ENCODE measurements around the gene TAPBP.

TAPBP gene

DNA sequence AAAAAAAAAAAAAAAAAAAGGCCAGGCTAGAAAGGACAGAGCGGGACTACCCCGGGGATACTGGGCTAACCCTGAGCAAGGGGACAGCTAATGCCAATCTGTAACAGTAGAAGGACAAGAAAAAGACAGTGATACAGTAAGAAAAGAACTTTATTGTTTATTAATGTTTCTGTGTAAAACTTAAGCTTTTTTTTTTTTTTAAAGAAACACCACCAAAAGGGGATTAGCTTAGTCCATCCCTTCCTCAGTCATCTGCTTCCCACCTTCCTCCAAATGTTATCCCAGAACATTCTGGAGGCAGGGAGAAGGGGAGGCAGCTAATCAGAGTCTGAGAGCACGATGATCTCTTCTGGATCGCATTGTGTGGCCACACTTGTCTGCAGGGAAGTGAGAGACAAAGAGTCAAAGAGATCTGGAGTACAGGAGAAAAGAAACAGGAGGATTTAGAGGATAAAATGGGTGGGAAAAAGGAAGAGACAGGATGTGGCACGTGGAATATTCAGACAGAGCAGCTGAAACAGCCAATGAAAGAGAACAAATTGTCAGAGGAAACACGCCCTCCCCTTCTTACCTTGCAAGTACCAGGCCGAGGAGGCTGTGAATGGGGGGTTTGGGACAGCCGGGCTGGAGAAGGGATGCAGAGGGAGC lies 4.7 kb upstream of the TAPBP start:
- DNase-seq = no peak

DNA sequence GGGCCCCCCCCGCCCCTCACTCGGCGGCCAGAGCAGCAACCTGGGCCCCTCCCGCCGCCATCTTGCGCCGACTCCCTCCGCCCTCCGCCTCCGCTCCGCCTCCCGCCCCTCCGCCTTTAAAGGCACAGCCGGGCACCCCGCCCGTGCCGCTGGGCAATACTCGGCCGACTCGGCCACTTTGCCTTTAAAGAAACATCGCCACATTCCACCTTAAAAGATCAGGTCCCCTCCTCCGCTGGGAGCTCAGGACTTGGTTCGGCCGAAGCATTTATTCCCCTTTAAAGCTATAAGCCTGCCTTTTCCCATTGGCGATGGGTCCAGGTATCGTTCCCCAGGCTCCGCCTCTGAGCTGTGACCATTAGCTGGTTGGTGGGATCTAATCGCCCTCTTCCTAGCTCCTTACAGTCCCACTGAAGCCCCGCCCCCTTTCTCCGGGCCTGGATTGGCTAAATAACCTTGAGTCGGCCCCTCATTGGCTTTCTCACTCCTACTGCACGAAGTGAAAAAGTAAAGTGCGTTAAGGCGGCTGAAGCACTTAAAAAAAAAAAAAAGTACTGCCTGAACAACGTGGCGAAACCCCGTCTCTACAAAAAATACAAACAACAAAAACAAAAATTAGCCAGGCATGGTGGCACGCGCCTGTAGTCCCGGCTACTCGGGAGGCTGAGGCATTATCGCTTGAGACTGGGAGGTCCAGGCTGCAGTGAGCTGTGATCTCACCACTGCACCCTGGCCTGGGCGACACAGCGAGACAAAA lies 4.0 kb upstream of the TAPBP start, which contains the start of gene ZBTB22:
ZBTB22 (minus strand) TSS at position 76 of the 757 bp plus-strand sequence. CDS start 828 bp downstream, outside the sequence.
- peak; percentile 100 for DNase-seq

DNA sequence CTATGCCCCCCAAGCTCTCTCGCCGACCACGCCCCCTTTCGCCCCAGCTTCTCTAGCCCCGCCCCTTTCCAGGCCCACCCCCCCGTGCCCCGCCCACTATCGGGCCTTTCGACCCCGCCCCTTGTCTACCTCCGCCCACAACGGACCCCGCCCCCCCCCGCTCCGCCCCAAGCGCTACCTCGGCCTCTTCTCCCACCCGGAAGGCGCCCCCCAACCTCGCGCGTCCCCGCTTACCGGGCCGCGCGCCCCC lies 3.5 kb upstream of the TAPBP start:
- DNase-seq = no peak

DNA sequence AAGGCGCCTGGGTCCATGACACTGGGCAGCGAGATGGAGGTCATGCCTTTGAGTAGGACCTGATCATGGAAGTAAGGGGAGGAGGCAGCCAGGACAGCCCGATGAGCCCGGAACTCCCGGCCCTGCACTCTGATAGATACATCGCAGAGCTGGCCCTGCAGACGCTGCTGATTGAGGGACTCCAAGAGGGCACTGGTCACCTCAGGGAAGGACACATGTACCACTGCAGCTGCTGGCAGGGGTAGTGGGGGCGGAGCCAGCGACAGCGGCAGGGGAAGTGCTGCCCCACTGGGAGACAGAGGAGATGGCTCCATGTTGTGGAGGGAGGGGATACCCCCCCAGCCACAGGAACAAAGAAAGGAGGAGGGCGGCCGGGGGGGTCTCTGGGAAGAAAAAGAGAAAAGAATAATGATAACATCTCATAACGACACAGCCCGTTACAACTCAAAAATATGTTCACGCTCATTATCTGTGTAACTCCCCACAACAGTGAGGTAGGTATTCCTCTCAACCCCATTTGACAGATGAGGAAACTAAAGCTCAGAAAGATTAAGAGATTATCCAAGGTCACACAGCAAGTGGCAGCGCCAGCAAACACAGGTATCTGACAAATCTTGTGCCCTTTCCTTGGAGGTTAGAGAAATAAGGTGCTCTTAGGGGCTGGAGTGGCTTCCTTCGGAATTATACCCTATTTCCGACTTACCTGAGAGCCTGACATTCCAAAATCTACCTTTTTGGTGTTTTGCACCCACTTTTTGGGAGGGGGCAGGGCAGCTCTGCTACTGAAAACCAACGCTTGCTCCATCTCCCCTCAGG lies 2.9 kb upstream of the TAPBP start:
- peak; percentile 41 for DNase-seq

DNA sequence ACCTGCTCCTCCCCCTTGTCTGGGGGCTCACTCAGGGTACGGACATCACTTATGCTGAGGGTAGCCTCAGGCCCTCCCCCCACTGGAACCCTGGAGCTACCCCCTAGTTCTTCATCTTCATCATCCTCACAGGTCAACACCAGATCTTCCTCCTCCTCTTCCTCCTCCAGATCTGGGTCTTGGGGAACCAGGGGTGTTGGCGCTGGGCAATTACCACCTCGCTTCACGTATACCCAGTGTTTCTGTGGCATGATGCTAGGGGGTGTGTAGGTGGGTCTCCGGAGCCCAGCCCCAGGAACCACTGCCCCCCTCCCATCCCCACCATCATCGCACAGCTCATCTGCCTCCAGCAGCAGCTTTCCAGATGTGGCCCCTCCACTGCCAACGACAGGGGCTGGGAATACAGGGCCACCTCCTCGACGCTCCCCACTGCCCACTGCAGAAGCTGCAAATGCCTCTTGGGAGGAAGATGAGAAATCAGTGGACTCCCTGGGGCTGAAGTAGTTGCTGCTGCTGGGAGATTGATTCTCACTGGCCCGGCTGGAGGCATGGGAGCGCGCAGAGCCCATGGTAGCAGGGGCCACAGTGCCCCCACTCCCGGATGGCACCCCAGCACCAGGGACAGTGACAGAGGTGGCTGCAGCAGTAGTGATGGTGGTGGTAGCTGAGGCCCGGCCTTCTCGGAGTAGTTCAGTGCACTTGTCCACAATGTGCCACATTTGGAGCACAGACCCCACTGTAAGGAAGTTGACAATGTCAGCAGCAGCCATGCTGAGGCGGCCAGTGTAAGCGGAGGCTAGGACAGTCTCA lies 2.1 kb upstream of the TAPBP start:
- DNase-seq = no peak

DNA sequence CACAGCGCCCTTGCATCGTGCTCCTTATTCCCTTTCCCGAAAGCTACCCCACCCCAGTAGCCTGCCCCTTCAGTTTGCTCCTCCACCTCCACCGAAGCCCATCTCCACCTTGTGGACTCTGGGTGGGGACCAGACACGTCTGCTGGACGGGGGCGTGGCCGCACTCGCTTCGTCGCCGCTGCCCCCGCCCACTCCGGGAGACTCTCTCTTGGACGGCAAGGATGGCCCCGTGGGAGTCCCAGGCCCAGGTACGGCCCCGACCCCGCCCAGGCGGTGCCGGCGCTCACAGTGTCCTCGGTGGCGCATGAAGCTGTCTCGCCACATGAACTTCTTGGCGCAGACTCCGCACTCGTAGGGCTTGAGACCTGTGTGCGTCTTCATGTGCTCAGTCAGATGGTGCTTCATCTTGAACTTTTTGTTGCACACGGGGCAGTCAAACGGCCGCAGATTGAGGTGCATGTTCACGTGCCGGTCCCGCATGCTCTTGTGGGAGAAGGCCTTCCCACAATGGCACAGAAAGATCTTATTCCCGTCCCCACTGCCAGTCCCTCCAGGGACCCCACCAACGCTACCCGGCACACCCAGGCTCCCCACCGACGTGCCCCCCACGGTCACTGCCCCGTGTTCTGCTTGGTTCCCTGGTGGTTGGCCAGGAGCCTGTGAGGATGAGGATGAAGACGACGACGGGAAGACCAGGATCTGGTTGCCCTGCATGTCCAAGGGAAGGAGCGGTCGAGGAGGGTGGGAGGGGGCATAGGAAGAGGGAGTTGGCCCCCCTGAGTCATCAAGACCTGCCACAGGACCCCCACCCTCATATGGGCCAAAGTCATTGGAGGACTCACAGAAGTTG lies 1.3 kb upstream of the TAPBP start:
- no peak for DNase-seq

DNA sequence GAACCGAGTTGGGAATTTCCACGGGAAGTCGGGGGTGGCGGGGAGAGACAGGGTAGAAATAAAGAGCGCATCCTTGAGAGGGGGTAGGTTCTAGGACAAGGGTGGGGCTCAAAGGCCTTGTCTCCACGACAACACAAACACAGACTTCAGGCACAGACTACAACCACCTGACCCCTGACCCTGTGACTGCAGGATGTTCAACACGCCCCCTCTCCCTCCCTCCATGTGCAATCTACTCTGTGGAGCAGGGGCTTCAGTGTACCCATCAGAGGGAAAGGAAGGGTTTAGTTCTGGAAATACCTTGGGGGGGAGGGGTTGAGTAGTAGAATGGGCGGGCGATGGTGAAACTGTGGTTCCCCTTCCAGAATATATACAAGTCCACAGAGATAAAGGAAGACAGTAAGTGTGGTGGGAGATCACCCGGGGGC lies 651 bp upstream of the TAPBP start:
- peak; percentile 83 for DNase-seq

DNA sequence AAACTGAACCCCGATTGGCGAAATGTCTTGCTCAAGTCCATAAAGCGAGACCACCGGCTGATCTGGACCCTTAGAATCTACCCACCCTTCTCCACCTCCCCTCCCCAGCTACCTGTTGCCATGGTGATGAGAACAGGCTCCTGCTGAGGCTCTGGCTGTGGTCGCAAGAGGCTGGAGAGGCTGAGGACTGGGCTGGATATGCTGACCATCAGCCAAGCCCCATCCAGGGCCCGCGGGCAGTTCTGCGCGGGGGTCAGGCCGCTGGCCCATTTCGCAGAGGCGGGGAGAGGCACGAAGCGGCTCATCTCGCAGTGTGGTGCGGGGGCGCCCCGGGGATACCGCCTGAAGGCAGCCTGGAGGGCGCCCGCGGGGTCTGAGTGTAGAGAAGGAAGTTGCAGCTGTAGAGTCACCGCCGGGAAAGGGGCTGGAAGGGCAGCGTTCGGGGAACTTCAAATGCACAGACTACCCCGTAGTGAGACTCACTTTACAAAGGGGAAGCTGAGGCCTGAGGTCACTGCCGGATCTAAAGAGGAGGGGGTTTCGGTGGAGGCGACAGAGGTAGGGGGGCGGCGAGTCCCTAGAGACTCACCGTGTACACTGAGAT lies 671 bp downstream of the TAPBP start:
- peak; percentile 77 for DNase-seq

DNA sequence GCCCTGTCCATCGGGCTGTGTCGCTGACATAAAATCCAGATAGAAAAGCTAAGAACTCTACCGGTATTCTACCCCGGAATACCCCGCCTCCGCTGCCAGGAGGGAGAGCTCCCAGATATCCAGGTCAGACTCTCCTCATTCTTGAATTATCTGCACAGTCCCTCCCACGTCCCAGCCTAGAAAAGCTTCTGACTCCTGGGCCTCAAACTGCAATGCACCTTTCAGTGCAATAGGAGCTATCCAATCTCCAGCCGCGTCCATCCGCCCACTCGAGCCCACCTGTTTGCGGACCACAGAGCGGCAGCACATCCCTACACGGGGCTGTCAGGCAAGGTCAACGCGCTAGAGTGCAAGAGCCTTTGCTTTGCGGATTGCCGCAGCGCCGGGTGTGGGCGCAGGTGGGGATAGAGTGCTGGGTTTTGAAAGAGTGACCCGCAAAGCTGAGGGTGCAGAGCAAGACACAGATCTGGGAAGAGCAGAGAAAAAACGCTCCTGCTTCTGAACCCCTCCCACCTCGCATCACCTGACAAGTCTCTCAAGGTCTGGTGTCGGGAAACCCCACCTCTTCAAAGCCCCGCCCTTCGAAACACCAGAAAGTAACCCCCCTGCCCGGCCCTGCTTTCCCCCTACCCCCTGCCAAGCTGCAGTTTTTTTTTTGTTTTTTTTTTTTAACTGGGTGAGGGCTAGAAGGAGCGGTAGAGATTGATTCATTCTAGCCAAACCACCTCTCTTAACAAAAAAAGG lies 1.3 kb downstream of the TAPBP start:
- peak; percentile 89 for DNase-seq

DNA sequence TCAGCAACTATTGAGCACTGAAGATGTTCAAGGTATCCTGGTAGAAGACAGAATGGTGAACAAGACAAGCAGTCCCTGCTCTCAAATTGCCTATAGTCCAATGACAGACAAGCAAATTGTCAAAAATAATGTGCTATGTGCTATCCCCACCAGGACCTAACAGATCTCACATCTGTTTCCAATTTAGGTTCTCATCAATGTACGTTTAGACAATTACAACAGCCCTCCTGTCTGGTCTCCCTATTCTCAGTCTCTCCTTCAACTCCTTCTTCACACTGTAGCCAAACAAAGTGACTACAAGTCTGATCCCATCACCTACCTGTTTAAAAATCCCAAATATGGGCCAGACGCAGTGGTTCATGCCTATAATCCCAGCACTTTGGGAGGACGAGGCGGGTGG lies 7.5 kb downstream of the TAPBP start:
- no peak for DNase-seq

DNA sequence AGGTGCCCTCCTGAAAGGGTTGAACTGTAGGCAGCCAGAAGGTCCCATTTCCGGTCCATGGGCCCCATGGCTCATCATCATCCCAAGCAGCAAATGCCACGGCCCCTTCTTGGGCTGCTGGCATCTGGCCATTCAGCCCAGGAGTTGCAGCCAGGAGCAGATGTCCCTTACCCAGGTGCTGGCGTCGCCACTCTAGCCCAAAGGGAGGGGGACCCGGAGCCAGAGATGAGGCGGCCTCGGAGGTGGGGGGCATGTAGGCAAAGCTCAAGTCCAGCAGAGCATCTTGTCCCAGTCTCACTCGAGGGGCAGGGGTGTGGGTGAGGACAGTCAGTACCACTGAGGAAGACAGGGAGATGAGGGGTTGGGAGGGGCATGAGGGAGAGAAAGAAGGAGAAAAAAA lies 8.8 kb downstream of the TAPBP start:
- no peak for DNase-seq

DNA sequence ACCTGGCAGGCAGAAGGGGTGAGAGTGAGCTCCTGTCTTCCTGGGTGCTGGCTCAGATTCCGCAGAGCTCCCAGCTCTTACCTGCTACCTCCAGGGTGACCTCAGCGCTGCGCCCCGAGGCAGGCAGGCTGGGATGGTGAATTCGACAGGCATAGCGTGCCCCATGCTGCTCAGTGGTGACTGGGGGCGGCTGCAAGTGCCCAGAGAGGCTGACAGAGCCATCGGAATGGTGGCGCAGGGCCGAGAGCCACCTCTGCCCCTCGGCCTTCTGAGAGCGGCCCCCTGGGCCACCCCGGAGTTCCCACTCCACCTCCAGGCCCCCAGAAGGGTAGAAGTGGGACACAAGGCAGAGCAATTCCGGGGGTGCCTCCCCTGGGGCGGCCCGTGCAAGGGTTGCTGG lies 9.7 kb downstream of the TAPBP start:
- DNase-seq = no peak

DNA sequence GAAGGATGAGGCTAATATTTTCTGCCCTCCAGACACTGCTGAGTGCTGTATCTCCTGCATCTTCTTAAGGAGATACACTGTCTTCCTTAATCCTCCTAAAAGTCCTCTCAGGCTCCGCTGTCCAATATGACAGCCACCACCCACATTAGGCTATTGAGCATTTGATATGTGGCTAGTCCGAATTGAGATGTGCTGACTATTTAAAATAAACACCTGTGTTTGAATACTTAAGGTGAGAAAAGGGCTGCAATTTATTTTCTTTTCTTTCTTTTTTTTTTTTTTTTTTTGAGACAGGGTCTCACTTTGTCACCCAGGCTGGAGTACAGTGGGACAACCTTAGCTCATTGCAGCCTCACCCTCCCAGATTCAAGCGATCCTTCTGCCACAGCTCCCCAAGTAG lies 12.0 kb downstream of the TAPBP start:
- no peak for DNase-seq

DNA sequence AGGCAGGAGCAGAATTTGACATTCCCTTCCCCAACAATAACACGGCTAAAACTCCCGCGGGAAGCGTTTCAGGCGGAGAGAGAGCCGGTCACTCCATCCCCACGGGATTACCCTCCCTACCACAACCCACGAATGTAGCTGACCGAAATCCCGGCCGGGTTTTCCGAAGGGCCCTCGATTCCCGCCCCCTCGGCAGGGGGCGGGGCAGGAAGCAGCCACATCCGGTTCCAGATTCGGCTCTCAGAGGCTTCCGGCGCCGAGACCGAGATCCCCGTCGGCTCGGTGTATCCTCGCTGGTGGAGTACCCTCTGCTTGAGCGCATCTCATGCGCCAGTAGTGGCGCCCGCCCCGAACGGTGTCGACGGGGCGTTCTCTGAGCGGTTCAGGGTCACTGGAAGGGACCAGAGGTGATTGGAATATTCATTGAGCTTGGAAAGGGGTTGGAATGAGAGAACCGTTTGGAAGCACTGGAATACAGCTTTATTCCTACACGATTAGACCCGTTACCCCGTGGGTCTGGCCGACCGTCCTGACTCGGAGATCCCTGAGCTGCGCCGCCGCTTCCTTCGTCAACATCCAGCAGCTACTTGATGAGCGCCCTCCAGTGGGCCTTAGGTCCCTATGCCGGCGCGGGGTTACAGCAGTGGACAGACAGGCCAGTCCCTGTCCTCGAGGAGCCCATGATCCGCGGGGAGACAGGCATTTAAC lies 14.5 kb downstream of the TAPBP start:
- peak; percentile 98 for DNase-seq

DNA sequence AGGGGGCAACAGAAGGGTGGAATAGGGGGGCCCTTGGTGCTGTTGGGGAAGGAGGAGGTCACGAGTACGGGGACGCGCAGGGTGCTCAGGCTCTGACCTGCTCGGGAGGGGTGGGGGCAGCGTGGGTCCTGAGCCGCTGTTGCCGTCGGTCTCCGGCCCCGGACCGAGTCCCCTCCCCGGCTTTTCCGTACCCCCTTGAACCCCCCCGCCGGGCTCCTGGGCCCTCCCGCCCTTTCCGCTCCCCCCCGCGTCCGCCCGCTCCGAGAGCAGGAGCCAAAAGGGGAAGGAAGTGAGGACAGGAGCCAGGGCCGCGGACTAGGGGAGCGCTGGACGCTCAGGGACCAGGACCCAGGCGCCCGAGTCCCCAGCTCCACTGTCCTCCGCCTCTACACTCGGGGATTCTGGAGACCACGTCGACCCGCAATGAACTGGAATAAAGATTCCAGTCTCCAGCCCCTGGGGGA lies 15.1 kb downstream of the TAPBP start, which contains the start of gene RGL2:
RGL2 (minus strand) TSS at position 170 of the 464 bp plus-strand sequence. CDS start 332 bp downstream, outside the sequence.
- DNase-seq = peak; percentile 93

DNA sequence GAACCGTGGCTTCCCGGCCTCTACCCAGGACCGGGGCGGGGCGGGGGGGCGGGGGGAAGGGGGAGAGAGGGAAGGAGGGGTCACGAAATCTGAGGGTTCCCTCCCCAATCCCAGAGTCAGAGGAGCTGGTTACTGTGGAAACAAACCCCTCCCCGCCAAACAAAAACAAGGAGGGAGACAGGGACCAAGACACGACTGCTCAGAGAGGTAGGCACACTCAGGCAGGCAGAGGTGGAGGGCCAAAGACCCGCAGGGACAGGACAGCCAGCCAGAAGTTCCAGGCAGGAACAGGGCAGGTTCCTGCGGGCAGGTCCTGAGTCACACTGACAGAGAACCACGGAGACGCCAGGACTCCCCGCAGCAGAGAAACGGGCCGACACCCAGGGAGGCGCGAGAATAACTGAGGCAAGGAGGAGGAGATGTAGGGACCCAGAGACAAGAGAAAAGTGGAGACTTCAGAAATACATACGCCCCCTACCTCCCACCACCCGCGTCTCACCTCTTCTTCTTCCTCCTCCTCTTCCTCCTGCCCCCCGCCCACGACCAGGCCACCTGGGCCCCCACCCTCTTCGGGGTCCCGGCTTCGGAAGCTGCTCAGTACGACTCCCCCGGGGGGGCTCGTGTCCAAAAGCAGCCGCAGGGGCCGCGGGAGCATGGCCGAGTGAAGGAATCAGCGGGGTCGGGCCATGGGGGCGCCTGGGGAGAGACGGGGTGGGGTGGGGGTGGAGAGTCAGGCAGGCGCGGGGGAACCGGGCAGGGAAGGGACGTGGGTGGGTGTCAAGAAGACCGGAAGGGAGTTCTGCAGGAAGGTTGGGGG lies 15.7 kb downstream of the TAPBP start:
- DNase-seq = peak; percentile 90

DNA sequence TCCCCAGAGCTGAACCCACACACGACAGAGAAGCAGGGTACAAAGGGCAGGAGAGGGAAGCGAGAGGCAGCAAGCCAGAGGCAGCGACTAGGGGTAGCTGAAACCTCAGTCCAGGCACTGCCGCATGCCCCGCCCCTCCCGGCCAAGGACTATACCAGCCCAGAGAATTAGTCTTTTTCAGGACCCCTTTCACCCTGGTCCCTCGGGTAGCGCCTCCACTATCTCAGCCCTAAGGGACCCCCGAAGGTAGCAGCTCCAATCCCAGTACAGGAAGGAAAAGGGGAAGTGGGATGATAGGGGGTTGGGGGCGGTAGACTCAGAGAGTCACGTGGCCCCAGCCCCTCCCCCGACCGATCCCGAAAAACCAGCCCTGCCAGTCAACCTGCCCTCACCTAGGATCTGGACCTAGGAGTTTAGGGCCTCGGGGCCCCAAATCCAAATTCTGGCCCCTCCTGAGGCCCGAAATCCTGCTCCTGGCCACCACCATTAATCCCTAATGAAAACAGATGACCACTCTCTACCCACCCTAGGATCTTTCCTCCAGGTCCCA lies 16.4 kb downstream of the TAPBP start:
- DNase-seq = peak; percentile 56

DNA sequence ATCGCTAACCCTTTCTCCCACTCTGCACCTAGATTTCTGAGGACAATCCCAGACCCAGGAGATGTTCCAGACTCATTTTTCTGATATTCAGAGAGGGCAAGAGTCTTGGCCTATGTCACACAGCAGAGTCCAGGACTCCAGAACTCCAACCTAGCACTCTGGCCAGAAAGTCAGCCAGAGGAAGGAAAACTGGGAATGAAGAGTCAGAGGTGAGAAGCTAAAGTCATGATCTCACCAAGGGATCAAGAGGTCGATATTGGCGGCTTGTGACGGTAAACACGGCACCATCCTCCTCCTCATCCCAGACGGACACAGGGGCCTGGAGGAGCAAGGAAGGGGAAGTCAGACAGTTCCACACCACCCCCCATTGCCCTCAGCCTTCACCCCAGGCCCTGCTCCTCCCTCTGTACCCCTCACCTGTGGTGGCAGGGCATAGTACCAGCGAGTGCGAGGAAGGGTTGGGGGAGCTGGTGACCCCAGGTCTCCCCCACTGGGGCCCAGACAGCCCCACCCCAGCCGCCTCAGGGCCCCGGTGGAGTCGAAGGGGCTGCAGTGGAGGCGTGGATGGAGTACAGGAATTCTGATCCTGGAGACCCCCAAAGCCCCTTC lies 17.0 kb downstream of the TAPBP start:
- no peak for DNase-seq
